Mucosa of descending colon (tissue), 3 donors: ENCODE results near the gene ELMO1. TPM values are rescaled to one million over a fixed set of nuclear protein-coding genes. Genes with fewer than 3 reads are reported as not detected.
A peak's percentile ranks its signal among the peaks of the same experiment; 100 is the strongest.

Experiments
- ATAC-seq: fragments of 200-7000 bp; cut with Tn5 transposase; one replicate; pipeline ENCODE4 v1.9.1; 2020; ENCODE audit warnings: mild to moderate bottlenecking, moderate library complexity
- DNase-seq, 3 donors: peaks; one replicate each; pipeline ENCODE4 v3.0.0-alpha.2; 2020
- H3K36me3 ChIP-seq: fragments of 200-600 bp; one replicate; pipeline ENCODE4 v1.8.0; 2021; ENCODE audit warnings: low read depth, mild to moderate bottlenecking
- H3K4me1 ChIP-seq: fragments of 200-600 bp; one replicate; pipeline ENCODE4 v1.8.0; 2021; ENCODE audit warnings: low read depth, mild to moderate bottlenecking
- H3K4me3 ChIP-seq: fragments of 200-600 bp; one replicate; pipeline ENCODE4 v1.8.0; 2021; ENCODE audit warnings: mild to moderate bottlenecking
- H3K9me3 ChIP-seq: fragments of 200-600 bp; one replicate; pipeline ENCODE4 v1.8.0; 2021; ENCODE audit warnings: mild to moderate bottlenecking
- CTCF ChIP-seq: fragments of 200-600 bp; IDR thresholded peaks from one replicate; pipeline ENCODE4 v1.8.0; 2022; ENCODE audit warnings: antibody characterized with exemption, mild to moderate bottlenecking
- intact Hi-C, 2 donors: fragments of 100-400 bp; cut with DNase I in 1 of 2; cut with micrococcal nuclease in 1 of 2; formaldehyde crosslinking; loops; one replicate each; pipeline versions ENCODE4 v1.11.0 to v1.11.1; 2022; cut with DNase I, micrococcal nuclease
- total RNA-seq, 3 donors: library from RNA; stranded (reverse); fragmentation: NEBNext Ultra II Directional in 2 of 3; extraction: Animal tissue kit (Norgen Biotek cat#: 25700) in 2 of 3; gene quantifications; one replicate each; pipeline versions ENCODE4 v1.2.1 to v1.2.4, GENCODE V29; 2021 to 2023
- donor health status: DM: no; HTN: no; CAD: no; lungs with moderate emphysema.
- donor health status: DM: no; HTN: no; CAD: no.
- donor health status: DM: no; HTN: yes; CAD: no.

ELMO1 gene
- total RNA-seq, 3 donors from 2014 or later = 9.7 to 27.2 (median 18.2) TPM

DNA sequence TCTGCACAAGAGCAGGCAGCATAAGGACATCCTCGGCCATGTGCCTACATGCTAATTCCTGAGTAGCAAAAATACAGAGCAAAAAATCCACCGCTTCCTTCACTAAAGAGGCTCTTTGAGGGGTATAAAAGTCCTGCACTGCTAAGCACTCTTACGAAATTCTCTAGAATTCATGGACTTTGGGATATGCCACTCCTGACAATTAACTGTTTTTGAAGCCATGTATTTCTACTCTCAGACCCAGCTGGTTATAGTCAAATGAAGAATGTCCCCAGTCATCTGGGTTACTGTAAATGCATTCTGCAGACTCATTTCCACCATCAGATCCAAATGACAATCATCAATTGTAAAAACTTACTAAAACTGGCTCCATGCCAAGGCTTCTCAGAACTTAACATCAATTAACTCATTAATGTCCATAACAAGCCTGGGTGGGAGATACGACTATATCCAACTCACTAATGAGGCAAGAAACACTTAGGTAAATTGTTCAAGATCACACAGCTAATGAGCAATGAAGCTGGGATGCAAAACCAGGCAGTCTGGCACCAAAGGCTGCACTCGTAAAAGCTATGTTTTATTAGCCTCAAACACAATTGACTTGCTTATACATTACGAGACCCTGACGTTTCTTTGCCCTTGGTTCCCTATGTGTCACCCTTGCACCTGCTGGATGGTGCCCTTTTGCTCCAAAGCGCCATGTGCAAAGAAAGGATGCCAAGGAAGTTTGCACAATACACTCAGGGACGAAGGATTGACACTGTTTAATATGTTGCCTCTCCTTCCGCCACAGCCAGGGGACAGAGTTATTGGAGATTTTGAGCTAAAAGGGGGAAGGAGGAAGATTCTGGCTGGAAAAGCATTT, 250.4 kb downstream of the ELMO1 start:
- no peaks in the 10 kb centered on the region for H3K36me3 ChIP-seq
- H3K9me3 ChIP-seq = no peaks in the 10 kb centered on the region
- peak; percentile 48 for ATAC-seq
- no peak overlapping the region for H3K4me3 ChIP-seq
- no peak for TF ChIP-seq CTCF
- DNase-seq = no peak
- peaks cover 4% of the 10 kb centered on the region for H3K4me1 ChIP-seq
- intact Hi-C loops = no loop called here

GRCh38 chr7:37197108-37197507, 251.6 kb downstream of the ELMO1 start:
- H3K36me3 ChIP-seq = no peaks in the 10 kb centered on the region
- no peak for TF ChIP-seq CTCF
- ATAC-seq (no peak), DNase-seq (no peak)
- intact Hi-C loops = no loop called here
- H3K4me3 ChIP-seq = no peak overlapping the region
- H3K9me3 ChIP-seq = no peaks in the 10 kb centered on the region
- peaks cover 4% of the 10 kb centered on the region for H3K4me1 ChIP-seq

DNA sequence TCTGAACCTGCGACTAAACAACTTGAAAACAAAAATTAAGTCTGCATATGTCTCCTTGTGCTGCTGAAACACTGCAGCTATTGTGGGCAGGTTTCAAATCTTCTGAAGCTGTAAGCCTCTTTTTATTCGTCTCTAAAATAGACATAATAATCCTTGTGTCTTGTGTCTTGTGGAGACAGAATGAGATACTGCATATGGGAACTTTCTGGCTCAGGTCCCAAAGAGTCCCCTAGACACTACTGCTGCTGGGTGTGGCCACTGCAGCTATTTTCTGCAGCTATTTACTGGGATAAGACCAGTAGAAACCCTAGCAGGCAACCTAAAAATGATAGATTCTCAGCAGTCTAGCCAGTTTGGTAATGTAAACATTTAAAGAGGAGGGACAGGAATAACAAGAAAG, 252.0 kb downstream of the ELMO1 start:
- intact Hi-C loops = no loop called here

GRCh38 chr7:37195388-37195787, 253.3 kb downstream of the ELMO1 start:
- intact Hi-C loops = no loop called here
- no peak overlapping the region for H3K4me3 ChIP-seq
- H3K36me3 ChIP-seq = no peaks in the 10 kb centered on the region
- ATAC-seq = no peak
- TF ChIP-seq CTCF = no peak
- DNase-seq = no peak
- H3K4me1 ChIP-seq = no peaks in the 10 kb centered on the region
- H3K9me3 ChIP-seq = no peaks in the 10 kb centered on the region

More for the DNA sequence above, 252.0 kb downstream of the ELMO1 start:
- no peak for TF ChIP-seq CTCF
- Histone ChIP-seq H3K36me3 (no peaks in the 10 kb centered on the region), H3K9me3 (no peaks in the 10 kb centered on the region), H3K4me1 (peaks cover 4% of the 10 kb centered on the region), H3K4me3 (no peak overlapping the region)
- no peak for DNase-seq
- ATAC-seq = no peak

DNA sequence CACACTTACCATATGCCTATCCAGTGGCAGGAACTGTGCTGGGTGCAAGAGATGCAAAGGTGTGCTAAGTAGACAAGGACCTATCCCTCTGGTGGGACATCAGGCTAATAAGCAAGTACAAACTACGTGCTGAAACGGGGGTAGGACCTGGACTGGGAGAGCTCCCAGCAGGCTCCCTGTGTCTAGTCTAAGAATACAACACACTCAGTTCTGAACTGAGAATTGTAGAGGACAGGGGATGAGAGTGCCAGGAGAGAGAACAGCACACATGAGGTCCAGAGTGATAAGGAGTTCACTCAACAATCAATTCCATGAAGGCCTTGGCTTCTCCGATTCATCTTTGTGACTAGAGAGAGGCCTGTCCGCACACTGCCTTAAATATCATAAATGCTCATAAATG, 253.7 kb downstream of the ELMO1 start:
- no peak overlapping the region for H3K4me3 ChIP-seq
- no peak for ATAC-seq
- H3K4me1 ChIP-seq = no peaks in the 10 kb centered on the region
- no peaks in the 10 kb centered on the region for H3K9me3 ChIP-seq
- intact Hi-C loops = no loop called here
- no peak for TF ChIP-seq CTCF
- no peak for DNase-seq
- H3K36me3 ChIP-seq = no peaks in the 10 kb centered on the region
